ENCODE data around the gene FLOT1. TPM values are rescaled to one million over a fixed set of nuclear protein-coding genes. Genes with fewer than 3 reads are reported as not detected.

FLOT1 gene
- total and polyA plus RNA-seq, 4 donors: 69.4 to 215 (median 157) TPM

GRCh38 chr6:30687659-30688431 is 54.6 kb downstream of the FLOT1 start:
- H3K4me3 ChIP-seq (ENCODE audit: low read depth, low read length): peak overlapping the region; percentile 99
- no peaks in the 10 kb centered on the region for H3K9me3 ChIP-seq (ENCODE audit: control insufficient read depth, insufficient read depth, low read length)
- peak in 2 of 6 donors; percentile 79 to 81 for DNase-seq (ENCODE audit: low read depth in 4 of 6, low spot score in 6 of 6)
- peak overlapping the region; percentile 98 for H3K27ac ChIP-seq (ENCODE audit: low read depth, low read length)
- WGBS (ENCODE audit: insufficient coverage): 15% methylated on average over 13 of the region's 22 CpGs
- H3K27me3 ChIP-seq (ENCODE audit: control insufficient read depth, insufficient read depth, low read length): no peaks in the 10 kb centered on the region
- peaks cover 70% of the 10 kb centered on the region for H3K4me1 ChIP-seq (ENCODE audit: control insufficient read depth, insufficient read depth, low read length)
- H3K36me3 ChIP-seq (ENCODE audit: control insufficient read depth, insufficient read depth, low read length): peaks cover 8% of the 10 kb centered on the region

GRCh38 chr6:30686908-30687658 is 55.4 kb downstream of the FLOT1 start:
- H3K4me1 ChIP-seq (ENCODE audit: control insufficient read depth, insufficient read depth, low read length): peaks cover 77% of the 10 kb centered on the region
- H3K4me3 ChIP-seq (ENCODE audit: low read depth, low read length): peak overlapping the region; percentile 99
- WGBS (ENCODE audit: insufficient coverage): 0% methylated on average over 46 of the region's 52 CpGs
- H3K27ac ChIP-seq (ENCODE audit: low read depth, low read length): peak overlapping the region; percentile 98
- no peaks in the 10 kb centered on the region for H3K27me3 ChIP-seq (ENCODE audit: control insufficient read depth, insufficient read depth, low read length)
- no peaks in the 10 kb centered on the region for H3K9me3 ChIP-seq (ENCODE audit: control insufficient read depth, insufficient read depth, low read length)
- peaks cover 9% of the 10 kb centered on the region for H3K36me3 ChIP-seq (ENCODE audit: control insufficient read depth, insufficient read depth, low read length)
- peak in 5 of 6 donors; percentile 75 to 97 (median 77) for DNase-seq (ENCODE audit: low read depth in 4 of 6, low spot score in 6 of 6)

GRCh38 chr6:30686009-30686907 is 56.2 kb downstream of the FLOT1 start, which contains the start of gene PPP1R18:
Gene PPP1R18 (minus strand): TSS chr6:30686645. CDS start chr6:30686018, 627 bp downstream.
- H3K27me3 ChIP-seq (ENCODE audit: control insufficient read depth, insufficient read depth, low read length): no peaks in the 10 kb centered on the region
- WGBS (ENCODE audit: insufficient coverage): under 1% methylated on average over 32 of the region's 41 CpGs
- peaks cover 10% of the 10 kb centered on the region for H3K36me3 ChIP-seq (ENCODE audit: control insufficient read depth, insufficient read depth, low read length)
- peak within 1 kb of the TSS; percentile 99 for H3K4me3 ChIP-seq (ENCODE audit: low read depth, low read length)
- DNase-seq (ENCODE audit: low read depth in 4 of 6, low spot score in 6 of 6): peak in 2 of 6 donors; percentile 66 to 80
- peak within 1 kb of the TSS; percentile 98 for H3K27ac ChIP-seq (ENCODE audit: low read depth, low read length)
- no peaks in the 10 kb centered on the region for H3K9me3 ChIP-seq (ENCODE audit: control insufficient read depth, insufficient read depth, low read length)
- H3K4me1 ChIP-seq (ENCODE audit: control insufficient read depth, insufficient read depth, low read length): peaks cover 79% of the 10 kb centered on the region

GRCh38 chr6:30685157-30686008 is 57.1 kb downstream of the FLOT1 start:
- Histone ChIP-seq H3K27me3 (ENCODE audit: control insufficient read depth, insufficient read depth, low read length) (no peaks in the 10 kb centered on the region), H3K4me3 (ENCODE audit: low read depth, low read length) (peak overlapping the region; percentile 99), H3K9me3 (ENCODE audit: control insufficient read depth, insufficient read depth, low read length) (no peaks in the 10 kb centered on the region), H3K27ac (ENCODE audit: low read depth, low read length) (peak overlapping the region; percentile 98), H3K36me3 (ENCODE audit: control insufficient read depth, insufficient read depth, low read length) (peaks cover 15% of the 10 kb centered on the region), H3K4me1 (ENCODE audit: control insufficient read depth, insufficient read depth, low read length) (peaks cover 75% of the 10 kb centered on the region)
- 58% methylated on average over 29 of the region's 29 CpGs for WGBS (ENCODE audit: insufficient coverage)
- no peak for DNase-seq (ENCODE audit: low read depth in 4 of 6, low spot score in 6 of 6)

- no peak for DNase-seq (ENCODE audit: low read depth in 4 of 6, low spot score in 6 of 6)
- 71% methylated on average over 9 of the region's 21 CpGs for WGBS (ENCODE audit: insufficient coverage)
- peaks cover 73% of the 10 kb centered on the region for H3K4me1 ChIP-seq (ENCODE audit: control insufficient read depth, insufficient read depth, low read length)
Observed at GRCh38 chr6:30684386-30685156, 57.9 kb downstream of the FLOT1 start.

GRCh38 chr6:30683980-30684338 is 58.5 kb downstream of the FLOT1 start:
- H3K36me3 ChIP-seq (ENCODE audit: control insufficient read depth, insufficient read depth, low read length): peaks cover 18% of the 10 kb centered on the region
- WGBS (ENCODE audit: insufficient coverage): 57% methylated on average over 1 of the region's 2 CpGs
- H3K4me3 ChIP-seq (ENCODE audit: low read depth, low read length): peak overlapping the region; percentile 99
- DNase-seq (ENCODE audit: low read depth in 4 of 6, low spot score in 6 of 6): no peak
- no peaks in the 10 kb centered on the region for H3K27me3 ChIP-seq (ENCODE audit: control insufficient read depth, insufficient read depth, low read length)
- H3K4me1 ChIP-seq (ENCODE audit: control insufficient read depth, insufficient read depth, low read length): peaks cover 73% of the 10 kb centered on the region
- no peaks in the 10 kb centered on the region for H3K9me3 ChIP-seq (ENCODE audit: control insufficient read depth, insufficient read depth, low read length)
- H3K27ac ChIP-seq (ENCODE audit: low read depth, low read length): peak overlapping the region; percentile 88

More at GRCh38 chr6:30684386-30685156, 57.9 kb downstream of the FLOT1 start:
- peaks cover 15% of the 10 kb centered on the region for H3K36me3 ChIP-seq (ENCODE audit: control insufficient read depth, insufficient read depth, low read length)
- no peaks in the 10 kb centered on the region for H3K27me3 ChIP-seq (ENCODE audit: control insufficient read depth, insufficient read depth, low read length)
- peak overlapping the region; percentile 99 for H3K4me3 ChIP-seq (ENCODE audit: low read depth, low read length)
- no peaks in the 10 kb centered on the region for H3K9me3 ChIP-seq (ENCODE audit: control insufficient read depth, insufficient read depth, low read length)
- H3K27ac ChIP-seq (ENCODE audit: low read depth, low read length): peak overlapping the region; percentile 98

- Histone ChIP-seq H3K4me1 (ENCODE audit: control insufficient read depth, insufficient read depth, low read length) (peaks cover 69% of the 10 kb centered on the region), H3K27ac (ENCODE audit: low read depth, low read length) (peak overlapping the region; percentile 88), H3K36me3 (ENCODE audit: control insufficient read depth, insufficient read depth, low read length) (peaks cover 24% of the 10 kb centered on the region), H3K27me3 (ENCODE audit: control insufficient read depth, insufficient read depth, low read length) (no peaks in the 10 kb centered on the region), H3K4me3 (ENCODE audit: low read depth, low read length) (peak overlapping the region; percentile 99), H3K9me3 (ENCODE audit: control insufficient read depth, insufficient read depth, low read length) (no peaks in the 10 kb centered on the region)
- 10% methylated on average over 7 of the region's 7 CpGs for WGBS (ENCODE audit: insufficient coverage)
- no peak for DNase-seq (ENCODE audit: low read depth in 4 of 6, low spot score in 6 of 6)
Observed at GRCh38 chr6:30683183-30683979, 59.1 kb downstream of the FLOT1 start.

Measured in spinal cord (tissue), 10 donors.